ENCODE results near the gene CYP19A1. TPM values are rescaled to one million over a fixed set of nuclear protein-coding genes. Genes with fewer than 3 reads are reported as not detected.

The CYP19A1 gene
- 35.4 and 38.1 TPM in 2 replicates for total RNA-seq
- polyA plus RNA-seq = 1.4 and 3.5 TPM in 2 replicates

GRCh38 chr15:51338496-51338895, at the start of gene CYP19A1:
CYP19A1 (minus strand) TSS chr15:51338596; CDS start chr15:51242912, 95,684 bp downstream.
- Histone ChIP-seq H3K27me3 (peaks cover 32% of the 10 kb centered on the region), H3K9me2 (replicated peaks; ENCODE audit: insufficient read depth) (no peaks in the 10 kb centered on the region), H3K4me3 (no peak within 1 kb of the TSS), H3K4me1 (ENCODE audit: insufficient read depth) (peaks cover 11% of the 10 kb centered on the region), H3K9me3 (ENCODE audit: low read depth) (no peaks in the 10 kb centered on the region), H3K79me2 (no peaks in the 10 kb centered on the region), H4K20me1 (ENCODE audit: insufficient read depth, poor library complexity, severe bottlenecking) (no peaks in the 10 kb centered on the region), H3K36me3 (replicated peaks; ENCODE audit: insufficient read depth, low read depth) (no peaks in the 10 kb centered on the region), H2AFZ (no peak within 1 kb of the TSS), H3K4me2 (no peak within 1 kb of the TSS), H3K27ac (no peak within 1 kb of the TSS)
- no peak for DNase-seq (ENCODE audit: low spot score)
- TF ChIP-seq EZH2phosphoT487 (IDR thresholded peaks at IDR 0.05; ENCODE audit: low read depth, severe bottlenecking, unreplicated experiment) (no peak), CTCF (IDR thresholded peaks at IDR 0.05; ENCODE audit: poor library complexity) (no peak), EZH2 (IDR thresholded peaks at IDR 0.05; ENCODE audit: borderline replicate concordance) (no peak)
- WGBS (ENCODE audit: low lambda C conversion rate, missing lambda C conversion rate) = 87% methylated on average over 6 of the region's 6 CpGs

- H3K4me1 ChIP-seq (ENCODE audit: insufficient read depth) = no peaks in the 10 kb centered on the region
- no peaks in the 10 kb centered on the region for H4K20me1 ChIP-seq (ENCODE audit: insufficient read depth, poor library complexity, severe bottlenecking)
- no peaks in the 10 kb centered on the region for H3K79me2 ChIP-seq
- H3K9me3 ChIP-seq (ENCODE audit: low read depth) = no peaks in the 10 kb centered on the region
- no peak overlapping the region for H3K4me2 ChIP-seq
- H3K27me3 ChIP-seq = no peaks in the 10 kb centered on the region
- H3K27ac ChIP-seq = no peak overlapping the region
- no peak overlapping the region for H3K4me3 ChIP-seq
- no peaks in the 10 kb centered on the region for H3K9me2 ChIP-seq (replicated peaks; ENCODE audit: insufficient read depth)
- no peak for TF ChIP-seq CTCF (IDR thresholded peaks at IDR 0.05; ENCODE audit: poor library complexity)
- TF ChIP-seq EZH2 (IDR thresholded peaks at IDR 0.05; ENCODE audit: borderline replicate concordance) = no peak
- no peak for TF ChIP-seq EZH2phosphoT487 (IDR thresholded peaks at IDR 0.05; ENCODE audit: low read depth, severe bottlenecking, unreplicated experiment)
- no peak overlapping the region for H2AFZ ChIP-seq
- H3K36me3 ChIP-seq (replicated peaks; ENCODE audit: insufficient read depth, low read depth) = no peaks in the 10 kb centered on the region
- DNase-seq (ENCODE audit: low spot score) = no peak
- WGBS (ENCODE audit: low lambda C conversion rate, missing lambda C conversion rate) = 84% methylated on average over 3 of the region's 3 CpGs
These were observed 49.3 kb upstream of the CYP19A1 start for GRCh38 chr15:51387699-51388041.

- H3K9me3 ChIP-seq (ENCODE audit: low read depth) = no peaks in the 10 kb centered on the region
These were observed 48.7 kb upstream of the CYP19A1 start for GRCh38 chr15:51386960-51387698.

More at GRCh38 chr15:51386960-51387698, 48.7 kb upstream of the CYP19A1 start:
- no peaks in the 10 kb centered on the region for H3K4me1 ChIP-seq (ENCODE audit: insufficient read depth)
- H3K27me3 ChIP-seq = no peaks in the 10 kb centered on the region
- WGBS (ENCODE audit: low lambda C conversion rate, missing lambda C conversion rate) = 89% methylated on average over 10 of the region's 10 CpGs
- no peaks in the 10 kb centered on the region for H3K9me2 ChIP-seq (replicated peaks; ENCODE audit: insufficient read depth)
- H3K4me3 ChIP-seq = no peak overlapping the region
- H4K20me1 ChIP-seq (ENCODE audit: insufficient read depth, poor library complexity, severe bottlenecking) = no peaks in the 10 kb centered on the region
- H3K79me2 ChIP-seq = no peaks in the 10 kb centered on the region
- no peak overlapping the region for H2AFZ ChIP-seq
- TF ChIP-seq CTCF (IDR thresholded peaks at IDR 0.05; ENCODE audit: poor library complexity) (no peak), EZH2 (IDR thresholded peaks at IDR 0.05; ENCODE audit: borderline replicate concordance) (no peak), EZH2phosphoT487 (IDR thresholded peaks at IDR 0.05; ENCODE audit: low read depth, severe bottlenecking, unreplicated experiment) (no peak)
- DNase-seq (ENCODE audit: low spot score) = no peak
- H3K27ac ChIP-seq = no peak overlapping the region
- no peak overlapping the region for H3K4me2 ChIP-seq
- no peaks in the 10 kb centered on the region for H3K36me3 ChIP-seq (replicated peaks; ENCODE audit: insufficient read depth, low read depth)
